ENCODE measurements around the gene RALGAPA1. TPM values are rescaled to one million over a fixed set of nuclear protein-coding genes. Genes with fewer than 3 reads are reported as not detected.

Gene RALGAPA1
- total and polyA plus RNA-seq, 2 donors (not counting 1 experiment from before 2014, with no cell fraction given), result 17.3 to 94.0 TPM

DNA sequence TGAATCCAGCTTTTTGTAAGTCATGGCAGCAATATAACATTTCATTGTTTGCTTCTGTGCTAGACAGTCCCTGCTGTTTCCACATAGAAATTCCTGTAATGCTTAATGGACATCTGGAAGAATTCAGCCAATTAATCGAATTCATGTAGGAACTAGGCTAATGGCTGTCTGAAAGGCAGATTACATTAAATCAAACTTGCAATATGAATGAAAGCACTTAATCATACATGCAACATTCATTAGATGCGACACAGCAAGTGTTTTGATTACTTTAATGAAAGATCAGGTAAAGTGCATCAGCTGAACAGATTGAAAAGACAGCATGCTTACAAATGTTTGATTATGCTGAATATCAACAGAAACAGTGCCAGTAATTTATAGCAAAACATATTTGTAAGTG is 299.2 kb downstream of the RALGAPA1 start:
- Histone ChIP-seq H4K20me1 (ENCODE audit: control insufficient read depth, insufficient read depth, low read length, poor library complexity, severe bottlenecking) (no peaks in the 10 kb centered on the region), H3K36me3 (replicated peaks in 1 of 2; ENCODE audit: control extremely low read depth in 1 of 2, control insufficient read depth in 1 of 2, extremely low read depth in 1 of 2, insufficient read depth in 2 of 2, low read length in 1 of 2) (no peaks in the 10 kb centered on the region), H3K9me3 (ENCODE audit: control extremely low read depth in 1 of 3, control insufficient read depth in 2 of 3, insufficient read depth in 1 of 3, low read length in 2 of 3) (no peaks in the 10 kb centered on the region), H3K4me1 (ENCODE audit: control insufficient read depth in 2 of 2, insufficient read depth in 2 of 2, low read length in 2 of 2) (no peaks in the 10 kb centered on the region), H3K79me2 (ENCODE audit: control insufficient read depth, insufficient read depth, low read length) (no peaks in the 10 kb centered on the region), H3K4me3 (ENCODE audit: control extremely low read depth in 1 of 5, extremely low read depth in 1 of 5, insufficient read depth in 1 of 5, low read depth in 2 of 5, low read length in 4 of 5) (no peak overlapping the region), H3K27me3 (replicated peaks in 1 of 4; ENCODE audit: control extremely low read depth in 1 of 4, control insufficient read depth in 3 of 4, insufficient read depth in 4 of 4, low read length in 3 of 4) (no peaks in the 10 kb centered on the region), H3K4me2 (replicated peaks; ENCODE audit: low read depth, low read length, poor library complexity, severe bottlenecking) (no peak overlapping the region), H3K27ac (ENCODE audit: low read length in 2 of 2) (no peak overlapping the region), H2AFZ (ENCODE audit: insufficient read depth, low read depth, low read length, poor library complexity, severe bottlenecking) (no peak overlapping the region), H3K9ac (ENCODE audit: low read length) (no peak overlapping the region)
- no peak for DNase-seq
- 100% methylated on average over 1 of the region's 2 CpGs for WGBS (ENCODE audit: insufficient coverage)
- H3K4me1 Mint-ChIP-seq, result no peaks in the 10 kb centered on the region
- intact Hi-C loops (cut with micrococcal nuclease), result no loop called here
- ChIA-PET POLR2A (no interaction called here), CTCF (no interaction called here)
- TF ChIP-seq EZH2 (IDR thresholded peaks at IDR 0.05; ENCODE audit: borderline replicate concordance, insufficient read depth, low read depth, low read length, poor library complexity, severe bottlenecking), result no peak
- TF ChIP-seq, protein P1, sequence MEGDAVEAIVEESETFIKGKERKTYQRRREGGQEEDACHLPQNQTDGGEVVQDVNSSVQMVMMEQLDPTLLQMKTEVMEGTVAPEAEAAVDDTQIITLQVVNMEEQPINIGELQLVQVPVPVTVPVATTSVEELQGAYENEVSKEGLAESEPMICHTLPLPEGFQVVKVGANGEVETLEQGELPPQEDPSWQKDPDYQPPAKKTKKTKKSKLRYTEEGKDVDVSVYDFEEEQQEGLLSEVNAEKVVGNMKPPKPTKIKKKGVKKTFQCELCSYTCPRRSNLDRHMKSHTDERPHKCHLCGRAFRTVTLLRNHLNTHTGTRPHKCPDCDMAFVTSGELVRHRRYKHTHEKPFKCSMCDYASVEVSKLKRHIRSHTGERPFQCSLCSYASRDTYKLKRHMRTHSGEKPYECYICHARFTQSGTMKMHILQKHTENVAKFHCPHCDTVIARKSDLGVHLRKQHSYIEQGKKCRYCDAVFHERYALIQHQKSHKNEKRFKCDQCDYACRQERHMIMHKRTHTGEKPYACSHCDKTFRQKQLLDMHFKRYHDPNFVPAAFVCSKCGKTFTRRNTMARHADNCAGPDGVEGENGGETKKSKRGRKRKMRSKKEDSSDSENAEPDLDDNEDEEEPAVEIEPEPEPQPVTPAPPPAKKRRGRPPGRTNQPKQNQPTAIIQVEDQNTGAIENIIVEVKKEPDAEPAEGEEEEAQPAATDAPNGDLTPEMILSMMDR (IDR thresholded peaks at IDR 0.05), result no peak
- no peak overlapping the region for H3K4me3 Mint-ChIP-seq
- H3K9me3 Mint-ChIP-seq (ENCODE audit: insufficient read depth), result no peaks in the 10 kb centered on the region
- peaks cover 8% of the 10 kb centered on the region for H3K27me3 Mint-ChIP-seq
- ATAC-seq (ENCODE audit: low read depth), result no peak
- H3K27ac Mint-ChIP-seq, result no peak overlapping the region

GRCh38 chr14:35506927-35507326 is 302.2 kb downstream of the RALGAPA1 start:
- no peak overlapping the region for H3K27ac ChIP-seq (ENCODE audit: low read length in 2 of 2)
- no peaks in the 10 kb centered on the region for H3K27me3 ChIP-seq (replicated peaks in 1 of 4; ENCODE audit: control extremely low read depth in 1 of 4, control insufficient read depth in 3 of 4, insufficient read depth in 4 of 4, low read length in 3 of 4)
- H3K79me2 ChIP-seq (ENCODE audit: control insufficient read depth, insufficient read depth, low read length), result no peaks in the 10 kb centered on the region
- POLR2A ChIA-PET, result no interaction called here
- Mint-ChIP-seq H3K4me1 (no peaks in the 10 kb centered on the region), H3K9me3 (ENCODE audit: insufficient read depth) (no peaks in the 10 kb centered on the region), H3K4me3 (no peak overlapping the region), H3K27me3 (peaks cover 8% of the 10 kb centered on the region), H3K27ac (no peak overlapping the region)
- no peaks in the 10 kb centered on the region for H3K9me3 ChIP-seq (ENCODE audit: control extremely low read depth in 1 of 3, control insufficient read depth in 2 of 3, insufficient read depth in 1 of 3, low read length in 2 of 3)
- no peak overlapping the region for H3K9ac ChIP-seq (ENCODE audit: low read length)
- DNase-seq (no peak), ATAC-seq (ENCODE audit: low read depth) (no peak)
- H3K4me3 ChIP-seq (ENCODE audit: control extremely low read depth in 1 of 5, extremely low read depth in 1 of 5, insufficient read depth in 1 of 5, low read depth in 2 of 5, low read length in 4 of 5), result no peak overlapping the region
- no peaks in the 10 kb centered on the region for H3K4me1 ChIP-seq (ENCODE audit: control insufficient read depth in 2 of 2, insufficient read depth in 2 of 2, low read length in 2 of 2)
- intact Hi-C loops (cut with micrococcal nuclease), result no loop called here
- TF ChIP-seq, protein P1 (IDR thresholded peaks at IDR 0.05), result no peak
- no peak for TF ChIP-seq EZH2 (IDR thresholded peaks at IDR 0.05; ENCODE audit: borderline replicate concordance, insufficient read depth, low read depth, low read length, poor library complexity, severe bottlenecking)
- H4K20me1 ChIP-seq (ENCODE audit: control insufficient read depth, insufficient read depth, low read length, poor library complexity, severe bottlenecking), result no peaks in the 10 kb centered on the region
- CTCF ChIA-PET, result no interaction called here
- H3K4me2 ChIP-seq (replicated peaks; ENCODE audit: low read depth, low read length, poor library complexity, severe bottlenecking), result no peak overlapping the region
- no peaks in the 10 kb centered on the region for H3K36me3 ChIP-seq (replicated peaks in 1 of 2; ENCODE audit: control extremely low read depth in 1 of 2, control insufficient read depth in 1 of 2, extremely low read depth in 1 of 2, insufficient read depth in 2 of 2, low read length in 1 of 2)
- no peak overlapping the region for H2AFZ ChIP-seq (ENCODE audit: insufficient read depth, low read depth, low read length, poor library complexity, severe bottlenecking)
